ENCODE results near the gene USP24.

DNA sequence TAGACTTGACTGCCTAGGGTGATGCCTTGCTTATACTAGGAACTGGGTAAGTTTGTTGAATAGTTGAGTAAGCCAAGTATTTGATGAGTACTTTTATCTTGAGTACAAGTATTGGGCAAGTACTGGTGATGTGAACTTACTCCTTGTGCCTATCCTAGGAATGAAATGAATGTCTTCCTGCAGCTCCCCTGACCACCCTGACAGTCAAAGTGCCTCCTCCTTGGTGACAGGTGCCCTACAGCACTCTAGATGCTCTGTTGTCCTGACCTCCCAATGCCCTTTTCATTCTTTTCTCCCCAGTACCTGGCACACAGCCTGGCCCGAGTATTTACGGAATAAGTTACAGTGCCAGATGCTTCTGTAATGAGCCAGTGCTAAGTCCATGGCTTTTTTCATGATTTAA is 150.3 kb downstream of the USP24 start:
- no peak for TF ChIP-seq CTCF (optimal IDR thresholded peaks at IDR 0.05 in 1 of 3, IDR thresholded peaks at IDR 0.05 in 1 of 3, conservative IDR thresholded peaks at IDR 0.05 in 1 of 3; ENCODE audit: extremely low read depth in 1 of 3, insufficient read depth in 2 of 3, low read length in 3 of 3)
- no peak for TF ChIP-seq EZH2 (IDR thresholded peaks at IDR 0.05; ENCODE audit: low read length)

All from keratinocyte (primary cell).